HG03460 (cell line): ENCODE results near the gene HADHB.
A peak's percentile ranks its signal among the peaks of the same experiment; 100 is the strongest.

ENCODE experiments used
- ATAC-seq: cut with Tn5 transposase; IDR thresholded peaks from one replicate; pipeline ENCODE4 v1.9.1; 2021; ENCODE audit not compliant: unreplicated experiment

Gene HADHB

GRCh38 chr2:26244309-26245230 is at the start of gene HADHB, which contains the start of gene HADHA:
Gene HADHB (plus strand): TSS chr2:26244939. CDS start chr2:26254255, 9,316 bp downstream.
Gene HADHA (minus strand): TSS chr2:26244632. CDS start chr2:26244596, 36 bp downstream.
- ATAC-seq, result peak; percentile 64

GRCh38 chr2:26195040-26195984 is 49.4 kb upstream of the HADHB start:
- no peak for ATAC-seq

GRCh38 chr2:26196683-26197418 is 47.9 kb upstream of the HADHB start:
- no peak for ATAC-seq

GRCh38 chr2:26197516-26197915 is 47.2 kb upstream of the HADHB start:
- no peak for ATAC-seq

GRCh38 chr2:26202981-26203490 is 41.7 kb upstream of the HADHB start:
- ATAC-seq, result no peak

GRCh38 chr2:26203906-26204305 is 40.8 kb upstream of the HADHB start:
- ATAC-seq, result no peak

- no peak for ATAC-seq
Observed at GRCh38 chr2:26212011-26212410, 32.7 kb upstream of the HADHB start.

GRCh38 chr2:26214759-26215158 is 30.0 kb upstream of the HADHB start:
- no peak for ATAC-seq

GRCh38 chr2:26215833-26216232 is 28.9 kb upstream of the HADHB start:
- no peak for ATAC-seq

GRCh38 chr2:26216587-26216986 is 28.2 kb upstream of the HADHB start:
- no peak for ATAC-seq

GRCh38 chr2:26217720-26218119 is 27.0 kb upstream of the HADHB start:
- no peak for ATAC-seq

- no peak for ATAC-seq
Observed at GRCh38 chr2:26223018-26223417, 21.7 kb upstream of the HADHB start.

- ATAC-seq, result no peak
Observed at GRCh38 chr2:26224095-26224494, 20.6 kb upstream of the HADHB start.

GRCh38 chr2:26229595-26229994 is 15.1 kb upstream of the HADHB start:
- no peak for ATAC-seq

- ATAC-seq, result no peak
Observed at GRCh38 chr2:26230806-26231205, 13.9 kb upstream of the HADHB start.

GRCh38 chr2:26235089-26235488 is 9.7 kb upstream of the HADHB start:
- ATAC-seq, result no peak

- no peak for ATAC-seq
Observed at GRCh38 chr2:26237868-26238267, 6.9 kb upstream of the HADHB start.

GRCh38 chr2:26238311-26238958 is 6.3 kb upstream of the HADHB start:
- no peak for ATAC-seq

GRCh38 chr2:26241928-26242436 is 2.8 kb upstream of the HADHB start:
- ATAC-seq, result no peak
